Measurements from ENCODE around the gene OTC.

Gene OTC

DNA sequence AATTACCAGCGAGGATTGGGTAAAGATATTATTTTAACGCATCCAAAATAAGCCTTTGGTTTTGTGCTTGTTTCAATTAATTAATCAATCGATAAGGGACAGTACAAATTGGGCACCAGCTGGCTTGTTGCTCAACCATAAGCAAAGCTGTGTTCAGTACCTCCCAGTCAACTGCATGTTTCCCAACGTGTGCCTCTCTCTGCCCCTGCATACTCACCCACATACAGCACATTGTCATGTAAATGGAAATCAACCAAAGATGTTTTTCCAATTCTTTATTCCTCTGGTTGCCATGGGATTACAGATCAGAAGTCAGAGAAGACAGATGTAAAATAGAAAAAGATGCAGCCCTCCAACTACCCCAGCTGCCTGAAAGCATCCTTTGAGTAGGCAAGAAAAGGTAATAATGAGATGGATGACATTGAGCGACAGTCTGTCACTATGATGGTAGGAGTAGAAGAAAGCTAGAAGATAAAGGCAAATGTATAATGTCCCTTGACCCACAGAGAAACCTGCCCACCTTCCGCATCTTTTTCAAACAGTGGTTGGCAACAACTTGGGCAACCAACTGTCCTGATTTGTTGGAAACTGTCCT is 116.3 kb downstream of the OTC start:
- no peak for DNase-seq (ENCODE audit: low spot score)

Measured in HuH-7 (cell line).